ENCODE measurements around the gene ERG28. TPM values are rescaled to one million over a fixed set of nuclear protein-coding genes. Genes with fewer than 3 reads are reported as not detected.

Gene ERG28
- total and polyA plus RNA-seq, 2 donors (not counting 3 experiments of a cell fraction or from before 2014, with no cell fraction given) = 31.9 to 46.0 TPM

DNA sequence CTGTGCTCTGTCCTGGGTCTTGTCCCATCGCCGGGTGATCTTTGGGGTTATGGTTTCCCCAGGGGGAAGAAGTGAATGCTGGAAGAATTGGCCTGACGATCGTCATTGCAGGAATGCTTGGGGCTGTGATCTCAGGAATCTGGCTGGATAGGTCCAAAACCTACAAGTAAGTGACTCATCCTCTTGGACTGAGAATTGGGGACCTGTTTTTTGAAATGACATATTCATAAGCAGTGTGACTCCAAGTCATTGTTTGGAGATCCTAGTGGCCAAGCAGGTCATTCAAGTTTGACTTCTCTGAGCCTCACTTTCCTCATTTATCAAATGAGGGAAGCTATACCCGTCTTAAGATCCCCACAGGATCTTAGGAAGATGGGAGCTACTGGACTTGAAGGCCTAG, 25.8 kb downstream of the ERG28 start:
- H3K9me3 ChIP-seq (replicated peaks; ENCODE audit: control insufficient read depth, insufficient read depth, low read length) = no peaks in the 10 kb centered on the region
- no peaks in the 10 kb centered on the region for H3K4me1 ChIP-seq (ENCODE audit: control insufficient read depth, extremely low read depth, insufficient read depth, low read length)
- H3K9ac ChIP-seq (replicated peaks; ENCODE audit: extremely low read depth, insufficient read depth, low read length) = no peak overlapping the region
- no peaks in the 10 kb centered on the region for H3K36me3 ChIP-seq (ENCODE audit: control insufficient read depth in 2 of 2, extremely low read depth in 1 of 2, insufficient read depth in 2 of 2, low read length in 2 of 2)
- DNase-seq (ENCODE audit: low read depth, low spot score) (no peak), FAIRE-seq (no peak)
- no peak overlapping the region for H3K4me2 ChIP-seq (ENCODE audit: insufficient read depth, low read length)
- no TSS peak for BruUV-seq (replicated peaks)
- POLR2A ChIA-PET = no interaction called here
- TF ChIP-seq POLR2AphosphoS5 (IDR thresholded peaks at IDR 0.05; ENCODE audit: insufficient read depth, low read depth, low read length) = no peak
- TF ChIP-seq, protein P1, sequence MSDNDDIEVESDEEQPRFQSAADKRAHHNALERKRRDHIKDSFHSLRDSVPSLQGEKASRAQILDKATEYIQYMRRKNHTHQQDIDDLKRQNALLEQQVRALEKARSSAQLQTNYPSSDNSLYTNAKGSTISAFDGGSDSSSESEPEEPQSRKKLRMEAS (IDR thresholded peaks at IDR 0.05; ENCODE audit: insufficient read depth, insufficient read length) = no peak
- TF ChIP-seq GATA2 (IDR thresholded peaks at IDR 0.05; ENCODE audit: insufficient read depth, insufficient read length, low read depth, low read length) = no peak
- no peak for TF ChIP-seq MYC (IDR thresholded peaks at IDR 0.05; ENCODE audit: low read depth, low read length)
- TF ChIP-seq POLR2A (IDR thresholded peaks at IDR 0.05; ENCODE audit: low read depth, low read length) = no peak
- TF ChIP-seq FOS (IDR thresholded peaks at IDR 0.05; ENCODE audit: borderline replicate concordance, insufficient read depth, low read length) = no peak
- no peak for TF ChIP-seq JUN (IDR thresholded peaks at IDR 0.05; ENCODE audit: borderline replicate concordance, insufficient read depth, insufficient read length, low read depth)
- no peak for TF ChIP-seq CTCF (IDR thresholded peaks at IDR 0.05; ENCODE audit: extremely low read depth in 1 of 2, insufficient read depth in 1 of 2, low read depth in 1 of 2, low read length in 2 of 2)
- no peak for TF ChIP-seq EZH2 (IDR thresholded peaks at IDR 0.05; ENCODE audit: borderline replicate concordance, low read depth, low read length, severe bottlenecking)
- H3K9me1 ChIP-seq (replicated peaks; ENCODE audit: control insufficient read depth, extremely low read depth, insufficient read depth, low read length) = no peaks in the 10 kb centered on the region
- intact Hi-C loops (cut with micrococcal nuclease) = no loop called here
- no peaks in the 10 kb centered on the region for H4K20me1 ChIP-seq (replicated peaks; ENCODE audit: control insufficient read depth, extremely low read depth, insufficient read depth, low read length)
- dilution Hi-C loops (cut with MboI; ENCODE audit: extremely low pct_ligation_motif_present, low sequenced_read_pairs) = no loop called here
- H3K27ac ChIP-seq (ENCODE audit: insufficient read depth, low read depth, low read length) = no peak overlapping the region
- H3K79me2 ChIP-seq (ENCODE audit: control insufficient read depth, insufficient read depth, low read length) = no peaks in the 10 kb centered on the region
- CTCF ChIA-PET = interaction anchor here (1.1 to 2.8 kb wide), 3 partner anchors 10 to 57 kb away, joined by 3 to 8 read pairs (median 7); no protein-coding TSS in a partner anchor
- H3K27me3 ChIP-seq (ENCODE audit: control insufficient read depth in 2 of 2, insufficient read depth in 2 of 2, low read length in 2 of 2) = peaks cover 0 to 5% of the 10 kb centered on the region in 2 experiments
- H2AFZ ChIP-seq (ENCODE audit: low read depth, low read length) = no peak overlapping the region
- H3K4me3 ChIP-seq (replicated peaks in 1 of 3; ENCODE audit: insufficient read depth in 1 of 3, low read depth in 1 of 3, low read length in 3 of 3) = no peak overlapping the region
